GM15510 (cell line): ENCODE results near the gene RASL12.

Experiments
- POLR2A ChIP-seq: IDR thresholded peaks from 3 replicates; pipeline ENCODE4 v1.6.1; 2011; ENCODE audit warnings: borderline replicate concordance; ENCODE audit not compliant: insufficient read length; ENCODE audit errors: extremely low read depth

RASL12 gene

DNA sequence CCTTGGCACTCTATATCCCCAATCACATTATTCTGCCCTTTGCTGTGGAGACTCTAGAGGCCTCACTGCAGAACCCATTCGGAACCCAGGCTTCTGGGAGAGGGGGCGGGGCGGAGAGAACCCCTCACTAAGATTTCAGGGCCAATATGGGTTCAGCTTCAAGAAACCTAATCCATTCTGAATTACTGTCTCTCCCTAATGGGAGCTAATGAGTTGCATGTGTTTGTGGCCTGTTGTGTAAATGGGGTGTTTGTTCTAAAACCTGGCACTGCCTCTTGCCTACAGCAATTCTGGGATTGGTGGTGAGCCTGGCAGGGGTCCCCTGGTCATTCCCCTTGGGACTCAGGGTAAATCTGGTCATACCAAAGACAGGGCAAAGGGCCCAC lies 605 bp upstream of the RASL12 start:
- TF ChIP-seq POLR2A: no peak

DNA sequence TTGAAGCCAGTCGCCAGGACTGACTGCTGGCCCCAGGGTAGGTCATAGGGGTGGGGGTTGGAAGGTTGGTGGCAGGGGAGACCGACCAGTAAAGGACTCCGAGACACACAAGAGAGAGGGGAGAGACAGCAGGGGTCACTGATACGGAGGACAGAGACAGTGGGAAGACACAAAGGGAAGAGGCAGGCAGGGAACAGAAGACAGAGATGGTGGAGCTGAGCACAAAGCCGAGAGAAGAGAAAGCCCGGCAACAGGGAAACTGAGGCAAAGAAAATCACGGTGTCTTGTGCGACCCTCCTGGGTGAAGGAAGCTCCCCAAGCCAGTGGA lies 510 bp downstream of the RASL12 start:
- TF ChIP-seq POLR2A: no peak

DNA sequence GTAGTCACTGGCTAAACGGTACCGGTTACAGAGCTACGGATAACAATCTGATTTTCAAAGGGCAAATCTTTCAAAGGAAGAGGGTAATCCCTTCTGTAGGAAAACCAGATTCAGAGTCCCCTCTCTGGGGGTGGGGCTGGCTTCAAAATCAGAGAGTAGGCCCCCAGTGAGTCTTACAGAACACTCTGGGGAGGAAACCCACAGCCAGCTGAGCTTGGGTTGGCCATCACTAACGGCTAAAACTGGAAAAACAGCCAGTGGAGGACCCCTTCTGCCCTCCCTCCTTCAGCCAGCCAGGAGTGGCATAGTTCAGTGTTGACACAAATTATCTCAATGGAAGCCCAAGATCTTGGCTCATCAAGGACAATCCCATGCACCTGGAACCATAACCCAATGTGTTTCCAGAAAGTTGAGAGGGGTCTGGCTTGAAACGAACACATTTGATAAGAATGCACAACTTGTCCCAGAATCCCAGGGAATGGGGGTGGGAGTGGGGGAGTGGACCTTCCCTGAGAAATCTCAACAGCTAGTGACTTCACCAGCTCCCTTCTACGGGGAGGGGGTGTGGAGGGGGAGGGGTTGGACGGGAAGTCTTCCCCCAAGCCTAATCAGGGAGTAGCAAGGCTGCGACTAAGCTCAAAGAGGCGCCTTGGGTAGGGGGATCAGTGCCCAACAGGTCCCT lies 1.0 kb downstream of the RASL12 start:
- no peak for TF ChIP-seq POLR2A

DNA sequence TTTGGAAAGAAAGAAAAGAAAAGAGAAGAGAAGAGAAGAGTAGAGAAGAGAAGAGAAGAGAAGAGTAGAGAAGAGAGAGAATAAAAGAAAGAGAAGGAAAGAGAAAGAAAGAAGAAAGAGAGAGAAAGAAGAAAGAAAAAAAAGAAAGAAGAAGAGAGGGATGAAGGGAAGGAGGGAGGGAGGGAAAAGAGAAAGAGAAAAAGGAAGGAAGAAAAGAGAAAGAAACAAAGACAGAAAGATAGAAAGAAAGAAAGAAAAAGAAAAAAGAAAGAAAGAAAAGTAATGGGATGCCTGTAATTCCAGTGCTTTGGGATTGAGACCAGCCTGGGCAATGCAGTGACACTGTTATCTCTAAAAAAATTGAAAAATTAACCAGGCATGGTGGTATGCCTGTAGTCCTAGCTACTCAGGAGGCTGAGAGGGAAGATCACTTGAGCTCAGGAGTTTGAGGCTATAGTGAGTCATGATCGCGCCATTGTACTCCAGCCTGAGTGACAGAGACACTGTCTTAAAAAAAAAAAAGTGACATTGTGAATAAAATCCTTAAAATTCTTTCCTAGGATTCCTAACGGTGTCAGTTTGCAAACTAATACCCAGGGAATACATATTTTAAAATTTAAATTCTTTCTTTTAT lies 1.7 kb downstream of the RASL12 start:
- no peak for TF ChIP-seq POLR2A

DNA sequence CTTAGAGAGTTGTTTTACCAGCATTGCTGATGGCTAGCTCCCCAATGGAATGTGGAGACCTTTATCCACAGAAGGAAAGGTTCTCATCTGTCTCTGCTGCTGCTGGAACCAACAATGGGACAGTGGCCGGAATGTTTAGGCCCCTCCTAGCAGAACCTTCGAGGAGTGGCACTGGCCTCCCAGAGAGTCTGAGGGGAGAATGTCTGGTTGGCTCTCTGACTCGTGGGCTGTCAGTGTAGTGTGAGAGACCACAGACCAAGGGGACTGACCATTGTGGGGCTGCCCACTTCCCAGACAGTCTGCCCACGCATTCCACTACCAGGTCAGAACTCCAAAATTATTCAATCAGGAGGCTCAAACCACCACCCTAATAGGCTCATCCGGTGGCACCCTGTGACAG lies 5.1 kb downstream of the RASL12 start:
- TF ChIP-seq POLR2A: no peak

DNA sequence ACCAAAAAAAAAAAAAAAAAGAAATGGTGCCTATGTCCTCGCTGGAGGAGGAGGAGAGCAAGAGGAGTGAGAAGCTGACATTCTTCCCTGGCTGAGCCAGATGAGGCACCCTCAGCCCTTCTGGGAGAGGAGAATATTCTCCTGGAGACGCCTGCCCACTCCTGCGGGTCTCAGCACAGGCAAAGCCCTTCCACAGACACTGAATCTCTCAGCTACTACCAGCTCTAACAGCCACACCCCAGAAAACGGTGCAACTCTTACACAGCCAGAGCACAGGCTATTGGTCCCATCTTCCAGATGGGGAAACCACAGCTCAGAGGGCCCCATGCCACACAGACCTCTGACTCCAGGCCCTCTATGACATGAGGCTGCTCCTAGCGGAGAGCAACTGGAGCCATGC lies 5.7 kb downstream of the RASL12 start:
- no peak for TF ChIP-seq POLR2A

DNA sequence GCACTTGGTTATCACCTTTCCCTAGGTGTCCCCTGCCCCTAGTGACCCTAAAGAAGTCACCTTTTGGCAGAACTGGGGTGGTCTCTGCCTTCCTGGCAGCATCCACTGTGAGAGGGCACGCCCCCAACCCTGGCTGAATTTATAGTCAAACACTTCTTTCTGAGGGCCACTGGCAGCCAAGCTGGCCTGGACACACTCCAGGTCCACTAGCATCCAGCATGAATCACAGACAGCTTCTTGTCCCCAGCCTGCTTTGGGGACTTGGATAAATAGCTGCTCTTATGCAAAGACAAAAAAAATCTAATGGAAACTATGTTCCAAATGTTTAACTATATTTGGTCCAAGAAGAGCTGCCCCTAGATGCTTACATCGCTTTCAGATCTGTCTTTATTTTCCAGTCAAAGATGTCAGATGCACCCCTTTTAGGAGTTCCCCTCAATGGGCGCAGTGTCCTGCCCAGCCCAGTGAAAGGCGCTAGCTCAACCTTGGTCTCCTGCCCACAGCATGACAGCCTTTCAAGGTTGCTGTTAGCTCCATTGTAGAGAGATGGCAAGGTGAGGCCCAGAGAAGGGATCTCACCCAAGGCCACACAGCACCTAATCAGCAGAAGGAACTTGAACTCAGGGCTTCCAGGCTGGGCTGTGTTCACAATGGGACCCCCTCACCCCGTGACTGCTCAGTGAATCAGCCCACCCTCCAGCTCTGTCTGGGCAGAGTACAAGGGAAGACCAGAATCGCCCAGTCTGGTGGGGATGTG lies 7.0 kb downstream of the RASL12 start:
- TF ChIP-seq POLR2A: no peak

DNA sequence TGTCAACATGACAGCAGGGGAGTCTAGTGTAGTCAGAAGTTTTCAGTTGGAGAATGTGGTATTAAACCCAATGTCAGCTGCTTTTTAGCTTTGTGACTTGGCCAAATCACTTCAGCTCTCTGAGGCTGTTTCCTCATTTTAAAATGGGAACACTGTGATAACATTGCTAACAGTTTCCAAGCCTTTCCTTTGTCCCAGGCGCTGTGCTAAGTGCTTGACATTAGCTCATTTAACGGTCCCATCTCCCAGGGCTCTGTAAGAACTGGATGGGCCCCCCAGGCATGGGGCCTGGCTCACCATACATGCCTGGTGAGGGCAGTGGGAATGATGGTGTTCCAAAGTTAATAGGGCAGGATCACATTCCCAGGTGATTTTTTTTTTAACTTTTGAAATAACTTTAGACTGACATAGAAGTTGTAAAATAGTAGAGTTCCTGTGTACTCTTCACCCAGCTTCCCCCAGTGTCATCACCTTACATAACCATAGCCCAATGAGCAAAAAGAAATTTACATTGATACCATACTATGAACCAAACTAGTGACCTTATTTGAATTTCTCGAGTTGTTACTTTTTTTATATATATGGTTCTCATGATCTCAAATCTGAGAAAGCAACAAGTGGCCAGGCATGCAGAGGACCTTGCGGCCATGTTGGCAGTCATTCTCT lies 7.7 kb downstream of the RASL12 start:
- TF ChIP-seq POLR2A: no peak

DNA sequence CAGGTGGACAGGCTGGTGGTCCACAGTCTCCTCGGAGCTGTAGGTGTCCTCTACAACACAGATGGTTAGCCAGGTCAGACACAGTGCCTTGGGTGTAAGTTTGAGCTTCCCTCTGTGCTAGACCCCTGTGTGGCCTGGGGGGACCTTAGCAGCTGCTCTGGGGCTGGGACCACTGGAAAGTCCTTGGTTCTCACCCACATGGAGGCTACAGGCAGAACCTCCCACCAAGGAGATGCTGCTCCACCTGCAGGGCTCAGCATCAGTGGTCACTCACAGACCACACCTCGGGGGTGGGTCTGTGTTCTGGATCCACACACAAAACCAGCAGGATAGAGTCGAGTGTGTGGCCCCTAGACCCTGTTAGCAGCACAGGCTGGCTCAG lies 8.4 kb downstream of the RASL12 start:
- TF ChIP-seq POLR2A: no peak

DNA sequence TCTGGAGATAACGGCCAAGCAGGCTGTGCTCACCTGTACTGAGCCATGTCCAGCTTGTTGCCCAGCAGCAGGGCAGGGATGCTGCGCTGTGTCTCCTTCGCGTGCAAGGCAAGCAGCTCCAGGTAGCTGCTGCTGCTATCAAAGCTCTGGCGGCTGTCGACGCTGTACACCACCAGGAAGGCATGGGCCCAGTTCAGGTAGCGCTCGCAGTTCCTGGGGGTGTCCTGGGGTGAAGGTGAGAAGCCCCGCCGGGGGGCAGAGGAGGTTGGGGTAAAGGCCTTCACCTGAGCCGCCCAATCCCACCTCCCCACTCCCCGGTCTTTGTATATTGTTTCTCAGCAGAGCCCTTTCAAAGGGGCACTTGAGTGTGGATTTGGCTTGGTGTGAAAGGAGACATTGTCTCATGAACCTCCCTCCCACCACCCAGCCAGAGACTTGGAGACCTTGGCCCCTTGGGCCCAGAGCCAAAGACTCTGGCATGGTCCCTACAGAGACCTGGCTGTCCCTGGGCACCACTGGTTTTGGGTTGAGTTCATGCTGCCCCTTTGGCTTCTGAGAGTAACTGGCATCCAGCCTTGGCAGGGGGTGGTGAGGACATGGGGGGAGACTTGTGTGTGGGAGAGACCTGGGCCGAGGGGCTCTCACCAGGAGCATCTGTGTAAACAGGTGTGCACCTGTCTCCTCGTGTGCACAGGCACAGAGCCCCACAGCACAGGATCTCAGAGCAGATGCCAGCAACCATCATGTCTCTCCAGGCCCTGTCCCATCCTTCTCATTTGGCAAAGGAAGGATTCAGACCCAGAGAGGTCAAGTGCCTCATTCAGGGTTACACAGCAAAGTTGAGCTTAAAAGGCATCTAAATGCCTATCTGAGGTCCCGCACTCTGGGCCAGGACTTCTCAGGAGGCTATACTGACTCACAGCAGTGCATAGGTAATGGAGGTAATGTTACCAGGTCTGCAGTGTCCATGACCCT lies 9.1 kb downstream of the RASL12 start:
- TF ChIP-seq POLR2A: no peak

DNA sequence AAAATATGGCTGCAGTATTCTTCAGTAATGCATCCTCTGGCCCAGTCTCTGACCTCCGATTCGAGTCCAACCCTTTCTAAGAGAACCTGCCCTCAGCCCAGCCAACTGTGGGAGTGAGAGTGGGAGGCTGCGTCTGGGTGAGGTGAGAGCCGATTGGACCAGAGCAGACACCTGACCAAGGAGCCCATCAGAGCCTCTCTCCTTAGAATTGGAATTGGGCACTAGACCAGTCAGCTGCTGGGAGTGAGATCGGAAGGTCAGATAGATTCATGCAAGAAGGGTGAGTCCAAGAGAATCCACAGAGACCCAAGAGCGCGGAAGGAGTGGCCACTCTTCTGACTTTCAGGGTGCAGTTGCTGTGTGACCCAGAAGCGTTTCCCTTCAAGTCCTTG lies 10.2 kb downstream of the RASL12 start:
- TF ChIP-seq POLR2A: no peak

DNA sequence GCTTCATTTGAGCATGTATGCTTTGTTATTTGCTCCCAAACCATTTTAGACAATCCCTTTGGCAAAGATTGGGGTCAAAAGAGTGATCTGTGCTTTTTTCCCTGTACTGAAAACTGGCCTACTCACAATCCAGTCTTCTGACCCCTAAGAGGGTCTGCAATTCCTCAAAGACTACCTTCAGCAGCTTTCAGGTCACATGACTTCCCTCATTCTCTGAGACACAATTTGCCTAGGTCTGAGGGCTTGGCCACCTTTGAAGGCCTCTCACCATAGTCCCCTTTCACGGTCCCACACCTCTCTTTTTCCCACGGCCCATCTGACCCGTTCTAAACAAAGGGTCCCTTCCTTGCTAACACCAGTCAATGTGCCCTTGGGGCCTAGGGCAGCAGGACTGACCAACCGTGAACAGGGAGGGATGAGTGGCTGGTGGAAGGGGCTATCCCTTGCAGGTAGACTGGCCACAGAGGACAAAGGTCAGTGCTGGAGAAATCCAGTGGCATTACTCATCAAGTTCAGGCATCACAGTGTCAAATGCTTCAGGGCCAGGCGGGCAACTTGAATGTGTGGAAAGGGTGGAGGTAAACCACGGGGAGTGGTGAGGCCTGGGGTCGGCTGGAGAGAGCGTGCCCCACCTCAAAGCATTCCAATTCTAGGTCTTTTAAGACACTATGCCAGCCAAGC lies 10.8 kb downstream of the RASL12 start:
- no peak for TF ChIP-seq POLR2A

DNA sequence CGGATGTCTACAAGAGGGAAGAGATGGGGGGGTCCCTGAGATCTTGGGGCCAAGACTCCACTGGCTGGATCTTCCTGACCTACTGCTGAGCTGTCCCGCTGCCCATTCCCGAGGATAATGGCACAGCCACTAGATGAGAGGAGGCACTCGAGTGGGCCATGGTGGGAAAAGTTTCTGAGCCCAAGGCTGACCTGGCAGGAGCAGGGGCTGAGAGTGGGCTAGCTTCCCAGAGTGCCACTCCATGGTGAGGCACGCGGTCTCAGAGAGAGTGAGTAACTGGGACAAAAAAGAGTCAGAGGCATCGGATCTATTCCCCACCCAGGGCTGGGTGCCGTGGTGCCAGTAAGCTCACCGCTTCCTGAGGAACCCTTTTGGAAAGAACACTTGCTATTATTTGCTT lies 11.7 kb downstream of the RASL12 start:
- no peak for TF ChIP-seq POLR2A
